ENCODE data around the gene LRRC3B. TPM values are rescaled to one million over a fixed set of nuclear protein-coding genes. Genes with fewer than 3 reads are reported as not detected.

LRRC3B gene
- total and polyA plus RNA-seq, 4 donors: 0.08 to 0.19 TPM; not detected in 2

GRCh38 chr3:26589678-26590077 lies 32.9 kb upstream of the LRRC3B start:
- Histone ChIP-seq H3K9me3 (ENCODE audit: control insufficient read depth in 4 of 4, low read length in 3 of 4) (no peaks in the 10 kb centered on the region), H3K4me1 (ENCODE audit: control insufficient read depth in 4 of 4, insufficient read depth in 4 of 4, low read length in 3 of 4) (no peaks in the 10 kb centered on the region)
- no peak for DNase-seq (ENCODE audit: low spot score)

GRCh38 chr3:26590919-26591484 lies 31.6 kb upstream of the LRRC3B start:
- Histone ChIP-seq H3K9ac (ENCODE audit: low read depth in 1 of 2, low read length in 2 of 2) (no peak overlapping the region), H3K36me3 (ENCODE audit: control insufficient read depth in 4 of 4, insufficient read depth in 3 of 4, low read depth in 1 of 4, low read length in 3 of 4) (no peaks in the 10 kb centered on the region), H3K4me3 (ENCODE audit: low read depth in 1 of 3, low read length in 3 of 3) (no peak overlapping the region), H3K4me1 (ENCODE audit: control insufficient read depth in 4 of 4, insufficient read depth in 4 of 4, low read length in 3 of 4) (no peaks in the 10 kb centered on the region), H3K9me3 (ENCODE audit: control insufficient read depth in 4 of 4, low read length in 3 of 4) (no peaks in the 10 kb centered on the region), H3K27ac (ENCODE audit: low read depth in 1 of 2, low read length in 2 of 2) (no peak overlapping the region), H3K27me3 (ENCODE audit: control insufficient read depth in 4 of 4, insufficient read depth in 4 of 4, low read length in 3 of 4) (no peaks in the 10 kb centered on the region)
- no peak for DNase-seq (ENCODE audit: low spot score)
- WGBS: 71% methylated on average over 5 of the region's 5 CpGs
- TF ChIP-seq RXRA (IDR thresholded peaks at IDR 0.05) (no peak), YY1 (IDR thresholded peaks at IDR 0.05) (no peak), ATF3 (IDR thresholded peaks at IDR 0.05) (no peak), HNF4G (IDR thresholded peaks at IDR 0.05) (no peak), CTCF (IDR thresholded peaks at IDR 0.05; ENCODE audit: low read depth, low read length, missing input control) (no peak), RAD21 (IDR thresholded peaks at IDR 0.05) (no peak), FOXA1 (IDR thresholded peaks at IDR 0.05) (no peak), TAF1 (conservative IDR thresholded peaks at IDR 0.05) (no peak), MAX (IDR thresholded peaks at IDR 0.05) (no peak), ZBTB33 (IDR thresholded peaks at IDR 0.05) (no peak), SP1 (IDR thresholded peaks at IDR 0.05) (no peak)

More at GRCh38 chr3:26589678-26590077, 32.9 kb upstream of the LRRC3B start:
- Histone ChIP-seq H3K9ac (ENCODE audit: low read depth in 1 of 2, low read length in 2 of 2) (no peak overlapping the region), H3K36me3 (ENCODE audit: control insufficient read depth in 4 of 4, insufficient read depth in 3 of 4, low read depth in 1 of 4, low read length in 3 of 4) (no peaks in the 10 kb centered on the region), H3K4me3 (ENCODE audit: low read depth in 1 of 3, low read length in 3 of 3) (no peak overlapping the region), H3K27ac (ENCODE audit: low read depth in 1 of 2, low read length in 2 of 2) (no peak overlapping the region), H3K27me3 (ENCODE audit: control insufficient read depth in 4 of 4, insufficient read depth in 4 of 4, low read length in 3 of 4) (no peaks in the 10 kb centered on the region)
- TF ChIP-seq SP1 (IDR thresholded peaks at IDR 0.05): no peak
- WGBS: 85% methylated on average over 1 of the region's 1 CpG

- H3K27me3 ChIP-seq (ENCODE audit: control insufficient read depth in 4 of 4, insufficient read depth in 4 of 4, low read length in 3 of 4): no peaks in the 10 kb centered on the region
- H3K27ac ChIP-seq (ENCODE audit: low read depth in 1 of 2, low read length in 2 of 2): no peak overlapping the region
- no peak overlapping the region for H3K9ac ChIP-seq (ENCODE audit: low read depth in 1 of 2, low read length in 2 of 2)
- H3K4me3 ChIP-seq (ENCODE audit: low read depth in 1 of 3, low read length in 3 of 3): no peak overlapping the region
- WGBS: 67% methylated on average over 3 of the region's 3 CpGs
- no peaks in the 10 kb centered on the region for H3K36me3 ChIP-seq (ENCODE audit: control insufficient read depth in 4 of 4, insufficient read depth in 3 of 4, low read depth in 1 of 4, low read length in 3 of 4)
- H3K9me3 ChIP-seq (ENCODE audit: control insufficient read depth in 4 of 4, low read length in 3 of 4): no peaks in the 10 kb centered on the region
- no peaks in the 10 kb centered on the region for H3K4me1 ChIP-seq (ENCODE audit: control insufficient read depth in 4 of 4, insufficient read depth in 4 of 4, low read length in 3 of 4)
- no peak for DNase-seq (ENCODE audit: low spot score)
- no peak for TF ChIP-seq JUND (IDR thresholded peaks at IDR 0.05)
- TF ChIP-seq HNF4A (conservative IDR thresholded peaks at IDR 0.05): no peak
- no peak for TF ChIP-seq EGR1 (IDR thresholded peaks at IDR 0.05; ENCODE audit: low read depth in 2 of 2)
- TF ChIP-seq REST (IDR thresholded peaks at IDR 0.05): no peak
- no peak for TF ChIP-seq FOXA2 (IDR thresholded peaks at IDR 0.05)
- no peak for TF ChIP-seq ATF3 (IDR thresholded peaks at IDR 0.05)
- no peak for TF ChIP-seq RAD21 (IDR thresholded peaks at IDR 0.05)
- TF ChIP-seq NR2F2 (IDR thresholded peaks at IDR 0.05): no peak
- no peak for TF ChIP-seq GABPA (IDR thresholded peaks at IDR 0.05 in 1 of 2, conservative IDR thresholded peaks at IDR 0.05 in 1 of 2)
- TF ChIP-seq CTCF (IDR thresholded peaks at IDR 0.05; ENCODE audit: low read depth, low read length, missing input control): no peak
- no peak for TF ChIP-seq RXRA (IDR thresholded peaks at IDR 0.05)
Measured at GRCh38 chr3:26591926-26592325, 30.6 kb upstream of the LRRC3B start.
